NT2/D1 (cell line): ENCODE measurements around the gene RERE.

Experiments
- SUZ12 ChIP-seq: IDR thresholded peaks from 2 replicates; pipeline ENCODE4 v1.6.1; 2011; ENCODE audit not compliant: insufficient read length, insufficient read depth; ENCODE audit errors: extremely low read depth
- YY1 ChIP-seq: IDR thresholded peaks from 2 replicates; pipeline ENCODE4 v1.6.1; 2011; ENCODE audit not compliant: insufficient read length, insufficient read depth
- ZNF274 ChIP-seq: IDR thresholded peaks from 2 replicates; pipeline ENCODE4 v1.6.1; 2011; ENCODE audit warnings: mild to moderate bottlenecking, low read depth, low read length

GRCh38 chr1:8545078-8545477 lies 272.4 kb downstream of the RERE start:
- TF ChIP-seq SUZ12 = no peak
- TF ChIP-seq YY1 = no peak
- no peak for TF ChIP-seq ZNF274
